ENCODE measurements around the gene RELA.

RELA gene

DNA sequence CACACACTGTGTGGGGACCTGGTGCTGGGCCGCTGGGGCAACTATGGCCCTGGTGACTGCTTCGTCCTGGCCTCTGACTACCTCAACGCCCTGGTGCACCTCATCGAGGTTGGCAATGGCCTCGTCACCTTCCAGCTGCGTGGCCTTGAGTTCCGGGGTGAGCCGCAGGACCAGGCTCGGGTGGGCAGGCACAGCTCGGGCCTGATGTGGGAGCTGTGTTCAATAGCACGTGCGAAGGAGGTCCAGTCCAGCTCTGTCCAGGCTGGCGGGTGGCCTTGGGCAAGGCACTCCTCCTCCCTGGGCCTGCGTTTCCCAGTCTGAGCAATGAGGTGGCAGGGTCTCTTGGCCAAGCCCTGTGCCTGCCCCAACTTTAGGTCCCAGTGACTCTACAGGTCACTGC lies 33.1 kb downstream of the RELA start:
- FAIRE-seq, result no peak

DNA sequence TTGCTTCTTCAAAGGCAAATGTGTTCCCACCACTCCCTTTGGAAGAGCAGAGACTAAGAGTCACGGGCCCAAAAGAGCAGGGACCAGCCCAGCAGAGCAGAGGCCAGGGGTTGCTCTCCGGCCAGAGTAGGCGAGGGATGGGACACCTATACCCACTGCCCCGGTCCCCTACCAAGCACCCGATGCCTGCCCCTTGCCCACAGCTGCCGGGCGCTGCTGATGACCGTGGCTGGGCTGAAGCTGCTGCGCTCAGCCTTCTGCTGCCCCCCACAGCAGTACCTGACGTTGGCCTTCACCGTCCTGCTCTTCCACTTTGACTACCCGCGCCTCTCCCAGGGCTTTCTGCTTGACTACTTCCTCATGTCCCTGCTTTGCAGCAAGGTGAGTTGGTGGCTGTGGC lies 35.5 kb downstream of the RELA start:
- no peak for FAIRE-seq

DNA sequence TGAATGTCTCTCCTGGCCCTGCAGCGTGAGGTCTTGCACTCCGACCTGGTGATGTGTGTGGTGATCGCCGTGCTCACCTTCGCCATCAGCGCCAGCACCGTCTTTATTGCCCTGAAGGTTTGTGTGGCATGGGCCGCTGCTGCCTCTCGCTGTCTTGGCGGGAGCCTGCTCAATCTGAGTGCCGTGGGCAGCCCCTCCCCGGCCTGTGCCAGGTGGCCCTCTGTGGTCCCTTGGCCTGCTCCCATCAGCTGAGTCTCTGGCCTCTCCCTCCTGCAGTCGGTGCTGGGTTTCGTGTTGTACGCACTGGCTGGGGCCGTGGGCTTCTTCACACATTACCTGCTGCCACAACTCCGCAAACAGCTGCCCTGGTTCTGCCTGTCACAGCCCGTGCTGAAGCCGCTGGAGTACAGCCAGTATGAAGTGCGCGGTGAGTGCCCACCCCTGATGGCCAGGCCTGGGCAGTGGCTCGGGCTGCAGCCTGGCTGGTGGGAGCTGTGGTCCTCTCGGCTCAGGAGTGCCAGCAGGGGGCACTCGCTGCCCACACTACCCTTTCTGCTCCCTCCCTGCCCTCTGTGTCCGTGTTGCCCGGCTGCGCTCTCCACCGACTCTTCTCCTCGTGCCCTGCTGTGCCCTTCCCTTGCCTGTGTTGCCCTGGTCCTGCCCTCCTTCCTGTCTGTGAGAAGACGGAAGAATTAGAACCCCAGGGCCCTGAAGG lies 36.9 kb downstream of the RELA start:
- FAIRE-seq, result no peak

DNA sequence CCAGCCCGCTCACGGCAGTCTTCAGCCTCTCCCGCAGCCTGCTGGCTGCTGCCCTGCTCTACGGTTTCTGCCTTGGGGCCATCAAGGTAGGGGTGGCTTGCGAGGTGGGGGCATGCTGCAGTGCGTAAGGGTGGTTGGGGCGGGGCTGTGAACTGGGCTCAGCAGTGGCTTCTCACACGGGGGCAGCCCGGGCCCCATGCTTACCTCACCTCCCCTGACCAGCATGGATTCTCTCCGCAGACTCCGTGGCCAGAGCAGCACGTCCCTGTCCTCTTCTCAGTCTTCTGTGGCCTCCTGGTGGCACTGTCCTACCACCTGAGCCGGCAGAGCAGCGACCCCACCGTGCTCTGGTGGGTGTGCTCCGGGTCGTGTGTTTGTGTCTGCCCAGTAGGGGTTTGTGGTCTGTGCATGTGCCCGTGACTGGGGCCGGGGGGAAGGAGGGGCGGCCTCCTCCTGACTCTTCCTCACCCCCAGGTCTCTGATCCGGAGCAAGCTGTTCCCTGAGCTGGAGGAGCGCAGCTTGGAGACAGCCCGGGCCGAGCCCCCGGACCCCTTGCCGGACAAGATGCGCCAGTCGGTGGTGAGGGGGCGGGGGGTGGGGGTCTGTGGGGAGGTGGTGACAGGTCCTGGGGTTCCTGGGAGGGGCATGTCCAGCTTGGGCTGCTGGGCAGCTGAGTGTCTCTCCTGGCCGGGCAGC lies 37.6 kb downstream of the RELA start:
- no peak for FAIRE-seq

DNA sequence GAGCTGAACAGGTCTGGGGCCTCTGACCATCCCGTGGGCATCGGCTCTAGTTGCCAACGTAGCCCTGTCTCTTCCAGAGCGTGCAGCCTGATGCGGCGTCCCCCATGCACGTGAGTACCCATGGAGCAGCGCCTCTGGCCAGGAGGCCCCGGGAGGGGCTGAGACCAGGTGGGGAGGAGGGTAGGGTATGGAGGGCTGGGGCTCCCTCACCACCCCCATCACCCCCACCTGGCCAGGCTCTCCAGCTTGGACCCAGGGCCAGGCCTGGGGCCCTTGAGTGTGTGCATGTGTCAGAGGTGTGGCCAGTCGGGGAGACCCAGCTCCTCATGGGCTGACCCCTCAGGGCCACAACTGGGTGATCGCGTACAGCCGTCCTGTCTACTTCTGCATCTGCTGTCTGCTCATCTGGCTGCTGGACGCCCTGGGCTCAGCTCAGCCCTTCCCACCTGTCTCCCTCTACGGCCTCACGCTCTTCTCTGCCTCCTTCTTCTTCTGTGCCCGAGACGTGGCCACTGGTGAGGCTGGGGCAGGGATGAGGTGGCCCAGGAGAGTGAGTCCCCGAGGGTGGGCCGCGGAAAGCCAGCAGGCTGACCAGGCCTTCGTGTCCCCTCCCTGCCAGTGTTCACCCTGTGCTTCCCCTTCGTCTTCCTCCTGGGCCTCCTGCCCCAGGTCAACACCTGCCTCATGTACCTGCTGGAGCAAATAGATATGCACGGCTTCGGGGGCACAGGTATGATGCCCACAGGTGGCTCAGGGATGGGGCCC lies 38.7 kb downstream of the RELA start:
- no peak for FAIRE-seq

DNA sequence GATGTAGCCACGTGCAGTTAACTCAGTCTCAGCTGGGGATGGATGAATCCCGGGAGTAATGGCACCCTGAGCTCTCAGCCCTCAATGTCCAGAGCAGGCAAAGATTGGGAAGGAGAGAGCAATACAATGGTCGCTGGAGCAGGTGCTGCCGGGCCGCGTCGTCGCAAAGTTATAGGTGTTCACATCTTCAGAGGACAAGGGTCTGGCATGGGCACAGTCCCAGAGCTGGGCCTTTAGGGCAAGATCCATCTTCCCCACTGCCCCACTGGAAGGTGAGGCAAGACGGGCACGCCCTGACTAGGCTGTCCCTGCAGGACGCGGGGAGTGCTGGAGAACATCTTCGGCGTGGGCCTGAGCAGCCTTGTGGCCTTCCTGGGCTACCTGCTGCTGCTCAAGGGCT lies 39.5 kb downstream of the RELA start:
- no peak for FAIRE-seq

DNA sequence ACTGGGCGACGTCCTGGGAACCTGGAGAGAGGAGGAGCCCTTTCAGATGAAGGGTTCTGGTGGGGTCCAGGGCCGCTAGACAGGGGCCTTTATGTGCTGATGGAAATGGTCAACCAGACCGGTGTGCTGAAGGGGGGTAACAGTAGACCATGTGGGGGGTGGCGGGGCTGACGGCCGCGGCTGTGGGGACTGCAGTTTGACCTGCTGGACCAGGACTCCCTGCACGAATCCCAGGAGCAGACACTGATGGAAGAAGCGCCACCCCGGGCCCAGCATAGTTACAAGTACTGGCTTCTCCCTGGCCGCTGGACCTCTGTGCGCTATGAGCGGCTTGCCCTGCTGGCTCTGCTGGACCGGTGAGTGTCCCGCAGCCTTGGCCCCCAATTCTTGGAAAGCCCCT lies 40.7 kb downstream of the RELA start:
- FAIRE-seq, result no peak

DNA sequence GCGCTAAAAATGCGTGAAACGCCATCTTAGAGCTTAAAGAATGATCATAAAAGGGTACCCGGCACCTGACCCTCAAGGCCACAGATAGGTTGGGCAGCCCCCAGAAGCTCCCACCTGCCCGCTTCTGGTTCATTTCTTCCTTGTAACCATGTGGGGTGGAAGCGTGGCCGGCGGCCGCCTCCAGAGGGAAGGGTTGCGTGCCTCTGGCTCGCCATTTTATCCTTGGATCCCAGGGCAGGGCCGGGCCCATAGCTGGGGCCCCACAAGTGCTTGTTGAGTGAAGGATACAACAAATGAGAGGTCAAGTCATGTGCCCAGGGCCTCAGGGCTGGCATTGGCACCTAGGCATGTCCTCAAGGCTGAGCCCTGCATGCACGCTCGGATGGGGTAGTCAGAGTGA lies 41.3 kb downstream of the RELA start:
- FAIRE-seq, result no peak

DNA sequence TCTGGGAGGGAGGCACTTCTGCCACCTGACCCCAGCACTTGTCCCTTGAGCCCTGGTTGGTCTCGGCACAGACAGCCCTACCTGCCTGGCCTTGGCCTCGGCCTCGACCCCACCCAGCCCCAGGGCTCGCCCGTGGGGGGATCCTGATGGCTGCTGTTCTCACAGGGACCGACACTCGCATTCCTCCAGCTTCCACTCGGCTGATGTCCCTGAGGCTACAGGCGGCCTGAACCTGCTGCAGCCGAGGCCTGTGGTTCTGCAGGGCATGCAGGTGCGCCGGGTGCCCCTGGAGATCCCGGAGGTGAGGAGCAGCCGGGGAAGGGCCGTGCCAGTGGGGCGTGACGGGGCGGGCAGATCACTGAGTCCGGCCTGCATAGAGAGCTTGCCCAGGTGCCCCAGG lies 42.0 kb downstream of the RELA start:
- no peak for FAIRE-seq

DNA sequence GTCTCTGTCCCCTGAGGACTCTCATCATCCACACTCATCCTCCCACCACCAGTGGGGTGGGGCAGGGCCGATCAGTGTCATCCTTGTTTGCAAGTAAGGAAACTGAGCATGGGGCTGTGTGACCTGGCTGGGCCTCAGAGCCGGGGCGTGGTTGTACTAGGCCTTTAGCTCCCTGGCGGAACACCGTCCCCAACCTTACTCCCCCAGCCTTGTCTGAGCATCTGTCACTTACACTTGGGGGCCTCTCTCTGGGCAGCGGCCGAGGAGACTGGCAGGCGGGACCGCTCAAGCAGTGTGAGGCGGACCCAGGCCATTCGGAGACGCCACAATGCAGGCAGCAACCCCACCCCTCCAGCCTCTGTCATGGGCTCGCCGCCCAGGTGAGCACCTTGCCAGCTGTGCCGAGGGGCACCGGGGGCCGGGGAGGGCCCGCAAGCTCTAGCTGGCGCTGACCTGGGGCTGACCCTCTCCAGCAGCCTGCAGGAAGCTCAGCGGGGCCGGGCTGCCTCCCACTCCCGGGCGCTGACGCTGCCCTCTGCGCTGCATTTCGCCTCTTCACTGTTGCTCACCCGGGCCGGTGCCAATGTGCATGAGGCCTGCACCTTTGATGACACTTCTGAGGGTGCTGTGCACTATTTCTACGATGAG lies 43.3 kb downstream of the RELA start:
- FAIRE-seq, result no peak

DNA sequence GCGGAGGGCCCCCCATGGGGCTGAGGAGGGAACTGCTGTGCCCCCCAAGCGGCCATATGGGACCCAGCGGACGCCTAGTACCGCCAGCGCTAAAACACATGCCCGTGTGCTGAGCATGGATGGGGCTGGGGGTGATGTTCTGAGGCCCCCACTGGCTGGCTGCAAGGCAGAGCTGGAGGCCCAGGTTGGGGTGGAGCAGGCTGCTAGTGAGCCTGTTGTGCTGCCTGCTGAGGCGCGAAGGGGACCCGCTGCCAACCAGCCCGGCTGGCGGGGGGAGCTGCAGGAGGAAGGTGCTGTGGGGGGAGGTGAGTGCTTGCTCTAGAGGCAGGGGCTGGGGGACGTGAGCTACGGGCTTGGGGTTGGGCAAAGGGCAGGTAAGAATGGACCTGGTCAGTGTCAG lies 44.0 kb downstream of the RELA start:
- FAIRE-seq, result no peak

DNA sequence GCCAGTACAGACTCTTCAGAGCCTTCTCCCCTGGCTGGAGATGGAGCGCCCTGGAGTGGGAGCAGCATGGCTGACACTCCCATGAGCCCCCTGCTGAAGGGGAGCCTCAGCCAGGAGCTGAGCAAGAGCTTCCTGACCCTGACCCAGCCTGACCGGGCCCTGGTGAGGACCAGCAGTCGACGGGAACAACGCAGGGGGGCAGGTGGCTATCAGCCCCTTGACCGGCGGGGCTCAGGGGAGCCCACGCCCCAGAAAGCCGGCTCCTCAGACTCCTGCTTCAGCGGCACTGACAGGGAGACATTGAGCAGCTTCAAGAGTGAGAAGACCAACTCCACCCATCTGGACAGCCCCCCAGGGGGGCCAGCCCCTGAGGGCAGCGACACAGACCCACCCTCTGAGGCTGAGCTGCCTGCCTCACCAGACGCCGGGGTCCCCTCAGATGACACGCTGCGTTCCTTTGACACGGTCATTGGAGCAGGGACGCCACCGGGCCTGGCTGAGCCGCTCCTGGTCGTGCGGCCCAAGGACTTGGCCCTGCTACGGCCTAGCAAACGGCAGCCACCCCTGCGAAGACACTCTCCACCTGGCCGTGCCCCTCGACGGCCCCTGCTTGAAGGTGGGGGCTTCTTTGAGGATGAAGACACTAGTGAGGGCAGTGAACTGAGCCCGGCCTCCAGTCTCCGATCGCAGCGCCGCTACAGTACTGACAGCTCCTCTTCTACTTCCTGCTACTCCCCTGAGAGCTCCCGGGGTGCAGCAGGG lies 44.5 kb downstream of the RELA start:
- no peak for FAIRE-seq

DNA sequence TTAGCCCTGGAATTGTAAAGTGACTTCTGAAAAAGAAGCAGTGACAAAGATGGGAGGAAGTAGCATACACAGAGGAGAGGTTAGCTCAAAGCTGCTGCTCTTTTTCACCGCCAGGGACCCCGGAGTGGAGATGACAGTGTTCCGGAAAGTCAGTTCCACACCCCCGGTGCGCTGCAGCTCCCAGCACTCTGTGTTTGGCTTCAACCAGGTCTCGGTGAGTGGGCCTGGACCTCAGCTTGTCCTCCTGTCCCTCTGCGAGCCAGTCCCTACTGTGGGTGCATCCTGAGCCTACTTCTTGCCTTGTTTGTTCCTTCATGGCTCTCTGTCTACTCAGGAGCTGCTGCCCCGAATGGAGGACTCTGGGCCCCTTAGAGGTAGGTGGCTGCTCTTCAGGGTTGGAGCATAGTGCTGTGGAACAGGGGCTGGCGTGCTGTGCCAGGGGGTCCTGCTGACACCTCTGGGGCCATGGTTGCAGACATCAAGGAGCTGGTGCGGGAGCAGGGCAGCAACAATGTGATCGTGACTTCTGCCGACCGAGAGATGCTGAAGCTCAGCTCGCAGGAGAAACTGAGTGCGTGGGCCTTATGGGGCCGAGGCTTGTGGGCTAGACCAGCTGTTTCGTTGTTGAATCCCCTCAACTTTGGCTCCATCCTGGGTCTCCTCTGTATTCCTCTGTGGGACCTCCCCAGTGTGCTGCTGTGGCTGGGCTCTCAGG lies 45.4 kb downstream of the RELA start:
- FAIRE-seq, result no peak

DNA sequence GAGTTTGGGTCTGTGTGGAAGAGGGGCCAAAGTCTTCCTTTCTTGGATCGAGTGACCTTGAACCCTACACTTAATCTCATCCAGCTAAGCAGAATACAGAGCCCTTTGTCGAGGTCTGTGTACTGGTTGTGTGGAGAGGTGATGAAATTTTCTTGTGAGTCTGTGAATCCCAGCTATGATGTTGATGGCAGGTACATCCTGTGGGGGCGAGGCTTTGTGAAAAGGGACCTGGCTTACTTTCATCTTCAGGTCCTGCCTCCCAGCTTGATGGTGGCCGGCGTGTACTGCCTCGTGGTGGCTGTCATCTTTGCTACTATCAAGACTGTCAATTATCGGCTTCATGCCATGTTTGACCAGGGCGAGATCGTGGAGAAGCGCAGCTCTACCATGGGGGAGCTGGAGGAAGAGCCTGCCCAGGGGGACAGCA lies 46.1 kb downstream of the RELA start:
- FAIRE-seq, result no peak

DNA sequence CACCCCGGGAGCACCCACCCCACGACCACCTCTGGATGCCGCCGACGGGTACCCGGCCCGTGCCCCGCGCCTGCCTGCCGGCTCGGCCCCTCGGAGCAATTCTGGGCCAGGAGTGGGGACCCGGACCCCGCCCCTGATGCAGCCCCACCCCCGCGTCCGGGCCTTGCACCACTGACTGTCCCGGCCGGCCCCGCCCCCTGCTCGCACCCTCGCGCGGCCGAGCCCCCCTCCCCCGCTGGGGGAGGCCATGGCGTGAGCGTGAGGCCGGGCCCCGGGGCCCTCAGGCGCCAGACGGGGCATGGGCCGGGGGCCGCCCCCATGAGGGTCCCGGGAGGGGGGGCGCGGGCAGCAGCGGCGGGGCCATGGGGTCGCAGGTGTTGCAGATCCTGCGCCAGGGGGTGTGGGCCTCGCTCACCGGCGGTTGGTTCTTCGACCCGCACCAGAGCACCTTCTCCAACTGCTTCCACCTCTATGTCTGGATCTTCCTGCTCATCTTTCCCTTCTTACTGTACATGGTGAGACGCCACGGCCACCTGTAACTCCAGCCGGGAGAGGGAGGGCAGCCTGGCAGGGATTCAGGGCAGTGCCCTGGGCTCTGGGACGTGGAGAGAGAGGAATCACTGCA lies 46.7 kb downstream of the RELA start:
- FAIRE-seq, result no peak

DNA sequence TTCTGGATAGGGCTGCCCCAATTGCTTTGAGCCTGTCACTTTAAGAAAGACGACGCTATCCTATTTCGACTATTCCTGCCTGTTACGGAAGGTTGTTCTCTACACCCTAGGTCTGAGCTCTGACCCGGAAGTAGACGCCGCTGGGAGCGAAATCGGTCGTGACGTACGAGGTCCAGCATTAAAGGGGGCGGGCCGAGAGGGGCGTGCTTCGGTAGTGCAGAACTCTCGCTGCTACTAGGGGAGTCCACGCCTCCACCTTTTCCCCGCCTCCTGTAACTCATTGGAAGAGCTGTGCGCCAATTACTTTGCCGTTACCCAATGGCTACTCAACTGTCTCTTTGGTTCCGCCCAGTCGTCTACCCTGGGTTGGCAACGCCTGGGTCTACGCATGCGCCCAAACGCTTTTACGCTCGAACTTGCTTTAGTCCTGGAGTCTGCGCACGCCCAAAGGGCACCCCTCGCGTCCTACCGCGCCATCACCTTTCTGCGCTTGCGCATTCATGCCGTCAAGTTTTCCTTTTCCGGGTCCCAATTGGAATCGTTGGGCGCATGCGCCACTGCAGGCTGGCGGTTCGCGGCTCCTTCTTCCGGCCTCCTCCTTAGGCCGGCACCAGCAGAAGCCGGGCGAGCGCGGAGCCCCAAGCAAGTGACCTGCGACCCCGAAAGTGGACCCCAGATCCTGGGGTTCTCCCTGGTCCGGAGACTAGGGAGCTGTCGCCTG lies 47.3 kb downstream of the RELA start, which contains the start of gene PCNX3:
TSS of gene PCNX3 (plus strand) at position 548 of the 721 bp plus-strand sequence. CDS start 536 bp downstream, outside the sequence.
- peak; percentile 100 for FAIRE-seq

DNA sequence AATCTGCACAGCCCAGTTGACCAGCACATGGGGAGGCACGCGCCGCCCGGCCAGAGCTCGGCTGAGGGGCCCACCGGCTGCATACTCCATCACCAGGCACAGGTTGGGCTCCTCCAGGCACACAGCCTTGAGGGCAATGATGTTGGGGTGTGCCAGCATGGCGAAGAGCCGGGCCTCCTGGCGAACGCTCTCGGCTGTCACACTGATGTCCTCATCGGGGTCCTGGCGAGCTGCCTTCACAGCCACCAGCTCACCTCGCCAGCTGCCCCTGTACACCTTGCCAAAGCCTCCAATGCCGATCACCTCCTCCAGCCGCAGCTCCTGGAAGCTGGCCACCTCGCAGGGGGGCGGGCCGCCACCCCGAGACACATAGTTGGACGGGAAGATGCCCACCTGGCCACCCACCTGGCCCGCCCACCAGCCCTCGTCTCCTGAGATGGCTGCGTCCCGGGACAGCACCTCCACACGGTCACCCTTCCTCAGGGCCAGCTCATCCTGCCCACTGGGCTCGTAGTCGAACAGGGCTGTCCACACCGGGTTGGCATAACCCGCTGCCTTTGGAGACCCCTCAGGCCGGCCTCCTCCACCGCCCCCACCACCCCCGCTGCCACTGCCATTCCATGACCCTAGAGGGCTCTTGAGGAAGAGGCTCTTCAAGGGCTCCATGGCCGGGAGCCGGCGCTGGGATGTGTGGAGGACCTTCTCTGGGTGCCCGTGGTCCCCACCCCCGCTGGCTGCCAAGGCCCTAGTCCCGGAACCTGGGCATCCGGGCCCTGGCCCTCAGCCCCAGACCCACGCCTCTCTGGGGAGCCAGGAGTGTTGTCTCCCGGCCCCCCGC lies 49.4 kb downstream of the RELA start:
- no peak for FAIRE-seq

DNA sequence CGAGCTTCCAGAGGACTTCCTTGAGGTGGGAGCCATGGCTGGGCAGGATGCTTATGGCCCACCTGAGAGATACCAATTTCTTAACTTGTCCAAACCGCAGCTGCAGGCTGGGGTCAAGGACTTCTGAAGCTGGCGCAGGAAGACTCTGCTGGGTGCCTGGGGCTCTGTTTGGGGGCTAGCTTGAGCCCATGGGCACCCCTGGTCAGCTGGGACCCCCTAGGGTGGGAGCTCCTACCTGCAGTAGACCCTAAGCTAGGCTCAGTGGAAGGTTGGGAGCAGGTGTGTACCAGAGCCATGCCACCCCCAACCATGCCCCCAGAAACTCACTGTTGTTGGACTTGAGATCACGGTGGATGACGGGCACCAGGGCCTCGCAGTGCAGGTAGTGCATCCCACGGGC lies 50.0 kb downstream of the RELA start:
- no peak for FAIRE-seq

DNA sequence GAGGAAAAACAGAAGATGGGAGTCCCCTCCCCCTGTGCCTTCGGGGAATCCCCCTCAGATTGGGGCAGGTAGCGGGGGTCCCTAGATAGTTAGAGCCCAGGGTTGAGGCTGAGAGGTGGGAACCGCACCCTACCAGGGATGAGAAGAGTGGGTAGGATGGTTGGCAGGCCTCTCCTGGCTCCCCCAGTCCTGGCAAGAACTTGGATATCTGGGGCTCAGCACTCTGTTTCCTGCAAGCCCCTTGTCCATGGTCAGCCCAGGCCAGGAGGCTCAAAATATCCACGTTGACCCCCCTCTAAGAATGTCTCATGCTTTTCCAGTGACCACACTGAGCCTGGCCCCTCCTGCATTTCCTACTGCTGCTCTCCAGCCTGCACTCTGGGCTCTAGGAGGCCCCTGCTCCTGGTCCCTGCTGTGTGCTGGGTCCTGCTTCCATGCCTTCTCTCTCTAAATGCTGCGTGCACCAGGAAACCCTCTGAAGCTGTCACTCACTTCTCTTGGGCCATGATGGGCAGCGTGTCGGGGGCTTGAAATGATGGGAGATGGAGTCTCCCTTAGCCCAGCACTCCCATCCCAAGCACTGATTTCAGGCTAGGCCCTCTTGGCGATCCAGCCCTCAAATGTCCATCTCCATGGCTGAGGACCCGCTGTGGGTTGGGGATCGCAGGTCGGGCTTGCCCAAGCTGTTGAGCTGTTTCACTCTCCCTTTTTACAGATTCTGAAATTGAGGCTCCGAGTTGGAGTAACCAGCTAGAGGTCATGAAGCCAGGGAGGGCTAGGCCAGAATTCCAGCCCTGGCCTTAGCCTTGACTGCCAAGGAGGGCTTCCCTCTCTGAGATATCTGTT lies 50.7 kb downstream of the RELA start:
- no peak for FAIRE-seq

All from G401.6 (cell line).